AG04449 (cell line): ENCODE data around the gene DOCK1.

Source experiments
- CTCF ChIA-PET: fragments of 350-600 bp; formaldehyde crosslinking; extraction: SDS; loops from one replicate; lab custom pipeline; 2021; ENCODE audit warnings: antibody characterized with exemption; lab: Yijun Ruan, JAX
- POLR2A ChIA-PET: fragments of 400-600, 350-600 bp; formaldehyde crosslinking; extraction: SDS; loops from one replicate; lab custom pipeline; 2020; ENCODE audit warnings: antibody characterized with exemption, inconsistent platforms; lab: Yijun Ruan, JAX
- DNase-seq: peaks from one replicate; pipeline ENCODE4 v3.0.0-alpha.2; 2010; ENCODE audit warnings: low read depth, low spot score
- H3K4me3 ChIP-seq: 2 replicates; pipeline ENCODE4 v1.5.1; 2011; ENCODE audit warnings: low read depth, mild to moderate bottlenecking, control low read depth, low read length
- CTCF ChIP-seq: IDR thresholded peaks from one replicate; pipeline ENCODE4 v1.5.1; 2011; ENCODE audit warnings: mild to moderate bottlenecking, moderate library complexity, low read length, control low read depth, inconsistent platforms; ENCODE audit not compliant: insufficient read depth; ENCODE audit errors: missing control alignments

DOCK1 gene

GRCh38 chr10:127215866-127216265 lies 310.6 kb downstream of the DOCK1 start:
- TF ChIP-seq CTCF, result no peak
- POLR2A ChIA-PET, result no interaction called here

GRCh38 chr10:127216274-127216673 lies 311.0 kb downstream of the DOCK1 start:
- CTCF ChIA-PET, result interaction anchor here (1.7 kb wide), 1 partner anchor 26 kb away, joined by 6 read pairs; no protein-coding TSS in a partner anchor
- H3K4me3 ChIP-seq, result no peak overlapping the region
- TF ChIP-seq CTCF, result no peak
- POLR2A ChIA-PET, result no interaction called here
- DNase-seq, result no peak

More at GRCh38 chr10:127215866-127216265, 310.6 kb downstream of the DOCK1 start:
- no peak for DNase-seq
- CTCF ChIA-PET, result interaction anchor here (1.7 kb wide), 1 partner anchor 27 kb away, joined by 6 read pairs; no protein-coding TSS in a partner anchor
- H3K4me3 ChIP-seq, result no peak overlapping the region

- CTCF ChIA-PET, result interaction anchor here (1.7 kb wide), 1 partner anchor 26 kb away, joined by 6 read pairs; no protein-coding TSS in a partner anchor
Observed at GRCh38 chr10:127216786-127217185, 311.6 kb downstream of the DOCK1 start.

GRCh38 chr10:127218658-127219057 lies 313.4 kb downstream of the DOCK1 start:
- no peak for TF ChIP-seq CTCF
- ChIA-PET POLR2A (no interaction called here), CTCF (no interaction called here)
- H3K4me3 ChIP-seq, result no peak overlapping the region
- DNase-seq, result no peak

More at GRCh38 chr10:127216786-127217185, 311.6 kb downstream of the DOCK1 start:
- no peak for DNase-seq
- TF ChIP-seq CTCF, result no peak
- POLR2A ChIA-PET, result no interaction called here
- no peak overlapping the region for H3K4me3 ChIP-seq

- DNase-seq, result no peak
- CTCF ChIA-PET, result interaction anchor here (0.5 to 1.2 kb wide), 2 partner anchors 19 to 22 kb away, joined by 3 read pairs; no protein-coding TSS in a partner anchor
- POLR2A ChIA-PET, result no interaction called here
Observed at GRCh38 chr10:127221281-127221680, 316.1 kb downstream of the DOCK1 start.

GRCh38 chr10:127227027-127227426 lies 321.8 kb downstream of the DOCK1 start:
- TF ChIP-seq CTCF, result no peak
- CTCF ChIA-PET, result interaction anchor here (1.0 kb wide), 1 partner anchor 30 kb away, joined by 3 read pairs; no protein-coding TSS in a partner anchor
- POLR2A ChIA-PET, result no interaction called here

More at GRCh38 chr10:127221281-127221680, 316.1 kb downstream of the DOCK1 start:
- no peak overlapping the region for H3K4me3 ChIP-seq
- no peak for TF ChIP-seq CTCF

More at GRCh38 chr10:127227027-127227426, 321.8 kb downstream of the DOCK1 start:
- no peak for DNase-seq
- no peak overlapping the region for H3K4me3 ChIP-seq
